AG08395 (cell line): ENCODE data around the gene ACAP2.

Experiments used
- DNase-seq: peaks from one replicate; pipeline ENCODE4 v3.0.0; 2012; ENCODE audit warnings: mixed read lengths, low spot score

Gene ACAP2

DNA sequence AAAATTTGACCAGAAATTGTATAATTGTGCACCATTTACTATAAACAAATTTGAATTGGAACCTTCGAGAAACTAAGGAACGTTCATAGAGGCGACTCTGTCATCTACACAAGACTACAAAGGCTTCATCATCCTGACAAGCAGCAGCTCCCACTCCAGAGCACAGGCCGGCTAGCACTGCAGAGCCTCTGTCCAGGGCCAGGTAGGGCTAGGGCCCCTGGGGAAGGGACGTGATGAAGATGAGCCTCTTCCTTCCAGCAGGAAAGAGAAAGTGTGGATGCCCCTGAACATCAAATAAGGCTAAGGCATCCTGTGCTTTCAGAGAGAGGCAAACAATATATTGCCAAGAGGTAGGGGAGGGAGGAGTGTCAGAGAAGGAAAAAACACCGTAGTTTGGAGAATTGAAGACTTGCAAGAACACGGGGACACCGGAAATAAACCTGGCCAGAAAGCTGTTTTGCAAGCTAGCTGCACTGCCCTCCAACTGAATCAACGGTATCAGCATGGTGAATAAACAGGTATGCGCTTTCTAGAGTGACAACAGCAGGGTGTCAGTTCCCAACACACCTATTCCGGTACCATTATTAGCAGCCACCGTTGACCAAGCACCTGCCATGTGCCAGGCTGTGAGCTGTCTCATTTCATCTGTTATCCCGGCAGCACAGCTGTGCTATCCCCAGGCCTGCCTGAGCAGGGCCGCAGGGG is 184.2 kb downstream of the ACAP2 start:
- no peak for DNase-seq

DNA sequence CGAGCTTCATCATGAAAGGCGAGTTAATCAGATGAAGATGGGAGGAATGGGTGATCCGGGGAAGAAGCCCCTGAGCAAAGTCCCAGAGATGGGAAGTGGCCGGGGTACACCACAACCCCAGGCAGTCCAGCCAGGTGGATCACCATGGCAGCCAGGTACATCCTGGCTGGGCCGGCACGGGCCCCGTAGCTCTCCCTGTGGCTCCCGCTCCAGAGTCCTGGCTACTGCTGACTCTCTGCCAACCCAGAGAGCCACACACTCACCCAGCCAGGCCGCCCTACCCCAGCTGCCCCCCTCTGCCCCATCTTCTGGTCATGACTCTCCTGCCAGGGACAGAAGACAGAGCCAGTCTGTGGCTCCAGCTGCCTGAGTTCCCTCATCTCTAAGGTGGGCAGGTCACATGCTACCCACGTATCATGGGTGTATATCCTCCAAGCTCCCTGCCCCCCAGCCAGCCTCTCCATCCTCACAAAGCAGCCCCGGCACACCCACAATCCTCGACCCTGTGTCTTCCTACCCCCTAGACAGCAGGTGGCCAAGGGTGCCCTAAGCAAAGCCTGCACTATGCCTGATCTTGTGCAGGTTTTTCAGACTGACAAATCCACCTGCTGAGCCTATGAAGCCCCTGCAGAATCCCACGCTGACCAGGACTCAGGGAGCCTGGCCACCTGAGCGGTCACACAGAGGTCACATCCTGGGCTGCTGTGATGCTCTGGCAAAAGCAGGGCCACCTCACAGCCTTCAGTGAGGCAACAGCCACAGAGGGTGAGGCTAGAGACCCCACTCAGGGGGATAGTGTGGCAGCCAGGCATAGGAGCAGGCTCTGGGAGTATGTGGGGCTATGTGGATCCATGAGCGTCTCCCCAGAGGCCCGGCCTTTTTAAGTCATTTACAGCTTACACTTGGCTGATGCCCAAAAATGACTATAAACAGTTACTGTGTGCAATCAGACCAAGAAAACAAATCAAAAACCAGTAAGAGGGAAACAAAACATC is 185.1 kb downstream of the ACAP2 start:
- no peak for DNase-seq

DNA sequence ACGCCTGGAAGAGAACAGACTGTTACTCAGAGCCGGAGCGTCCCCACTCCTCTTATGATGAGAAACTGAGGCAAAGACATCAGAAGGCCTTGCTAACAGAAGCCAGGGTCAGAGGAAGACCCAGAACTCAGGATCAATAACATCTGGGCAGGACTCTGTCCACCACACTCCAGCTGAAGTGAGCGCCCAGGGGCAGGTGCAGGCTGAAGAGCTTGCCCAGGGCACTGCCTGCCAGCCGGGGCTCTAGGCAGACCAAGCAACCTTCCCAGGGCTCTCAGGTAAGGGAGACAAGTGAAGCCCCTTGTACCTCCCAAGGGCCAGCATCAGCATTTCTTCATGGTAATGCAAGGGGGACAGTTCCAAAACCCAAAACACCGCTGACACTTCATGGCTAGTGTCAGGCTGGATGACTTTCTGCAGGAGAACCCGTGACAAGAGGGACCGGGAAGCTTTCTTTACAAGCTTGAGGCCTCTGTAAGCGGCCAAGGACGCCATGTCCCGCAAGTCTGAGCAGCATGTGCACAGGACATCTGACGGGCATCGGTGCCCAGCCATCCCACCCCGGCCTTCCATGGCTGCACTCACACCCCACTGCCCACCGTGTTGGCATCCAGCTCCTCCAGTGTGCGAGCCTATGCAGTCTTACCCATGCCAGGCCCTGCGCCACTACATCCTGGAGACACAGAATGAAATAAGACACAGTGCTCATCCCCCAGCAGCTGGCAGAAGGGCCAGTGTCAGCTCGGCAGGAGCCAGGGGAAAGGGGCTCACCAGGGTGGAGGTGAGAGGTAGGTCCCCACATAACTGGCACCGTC is 186.0 kb downstream of the ACAP2 start:
- no peak for DNase-seq

DNA sequence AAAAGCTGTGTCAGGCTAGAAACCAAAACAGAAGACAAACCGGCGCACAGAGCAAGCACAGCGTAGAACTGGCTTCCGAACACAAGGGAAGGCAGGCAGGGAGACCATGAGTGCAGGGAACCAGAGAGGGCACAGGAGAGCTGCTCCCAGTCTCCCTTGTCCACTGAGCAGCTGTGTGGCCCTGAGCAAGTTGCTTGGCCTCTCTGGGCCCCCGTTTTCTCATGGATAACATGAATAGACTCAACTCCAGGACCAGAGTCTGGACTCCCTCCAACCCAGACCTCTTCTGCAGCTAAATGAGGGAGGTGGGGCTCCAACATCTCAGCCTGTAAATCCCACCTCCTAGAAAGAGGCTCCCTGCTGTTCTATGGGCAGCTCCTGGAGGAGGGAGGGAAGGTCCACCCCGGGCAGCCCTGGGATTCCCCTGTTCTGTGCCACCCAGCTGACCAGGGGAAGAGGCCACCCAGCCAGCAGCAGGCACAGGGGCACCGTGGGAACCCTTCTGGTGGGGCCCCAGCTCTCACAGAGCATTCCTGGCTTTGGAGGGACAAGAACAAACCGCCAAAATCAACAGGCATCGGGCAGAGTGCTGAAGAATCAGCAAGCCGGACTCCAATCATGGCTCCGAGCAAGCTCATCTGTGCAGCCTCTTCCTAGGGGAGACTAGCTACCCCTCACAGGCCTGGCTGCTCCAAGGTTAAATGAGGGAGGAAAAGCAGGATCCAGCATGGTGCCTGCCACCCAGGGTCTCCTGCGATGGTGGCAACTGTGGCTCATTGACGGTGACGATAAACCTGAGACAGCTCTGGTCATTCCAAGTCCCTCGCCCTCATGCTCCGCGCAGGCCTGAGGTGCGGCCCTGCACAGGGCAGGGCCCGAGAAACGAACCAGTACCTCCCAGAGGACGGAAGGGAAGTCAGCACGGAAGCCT is 187.0 kb downstream of the ACAP2 start:
- DNase-seq, result no peak

DNA sequence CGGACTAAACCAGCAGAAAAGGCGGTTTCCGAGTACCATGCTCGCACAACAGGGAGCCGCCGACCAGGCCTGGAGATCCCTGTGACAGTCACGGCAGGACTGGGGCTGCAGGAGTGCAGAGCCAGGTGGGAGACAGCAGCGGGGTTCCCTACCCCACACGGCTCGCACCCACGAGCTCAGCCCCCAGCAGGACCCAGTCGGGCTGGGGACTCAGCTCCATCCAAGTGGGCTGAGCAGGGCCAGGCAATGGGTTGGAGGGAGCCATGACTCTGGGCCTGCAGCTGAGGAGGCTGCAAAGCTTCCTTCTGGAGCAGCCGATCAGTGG is 187.7 kb downstream of the ACAP2 start:
- no peak for DNase-seq

DNA sequence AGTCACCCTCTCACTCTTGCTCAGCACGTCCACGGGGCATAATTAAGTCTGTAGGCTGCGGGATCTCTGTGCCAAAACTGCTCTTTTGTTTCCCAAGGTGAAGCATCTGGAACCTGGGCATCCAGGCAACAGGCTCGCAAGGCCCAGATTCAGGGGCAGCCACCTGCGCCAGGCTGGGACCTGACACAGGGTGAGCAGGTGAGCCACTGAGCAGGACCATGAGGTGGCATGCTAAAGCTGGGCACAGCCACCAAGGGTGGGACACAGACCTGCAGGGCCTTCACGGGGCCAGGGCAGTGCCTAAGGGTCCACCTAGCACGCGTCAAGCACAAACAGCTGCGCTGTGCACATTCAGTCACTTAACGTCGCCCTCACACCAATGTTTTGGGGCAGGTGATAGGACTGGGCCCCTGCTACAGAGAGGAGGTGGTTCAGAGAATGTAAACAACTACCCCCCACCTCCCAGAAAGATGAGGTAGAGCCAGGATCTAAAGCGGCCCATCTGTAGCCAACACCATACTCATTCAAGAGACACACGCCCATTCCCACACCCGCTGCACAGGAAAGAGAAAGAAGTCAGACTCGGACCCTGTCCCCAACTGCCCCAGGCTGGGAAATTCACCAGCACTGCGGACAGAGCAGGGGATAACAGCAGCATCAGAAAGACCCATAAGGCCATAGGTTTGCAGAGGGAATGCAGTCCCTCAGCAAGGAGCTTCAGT is 188.2 kb downstream of the ACAP2 start:
- DNase-seq, result no peak

DNA sequence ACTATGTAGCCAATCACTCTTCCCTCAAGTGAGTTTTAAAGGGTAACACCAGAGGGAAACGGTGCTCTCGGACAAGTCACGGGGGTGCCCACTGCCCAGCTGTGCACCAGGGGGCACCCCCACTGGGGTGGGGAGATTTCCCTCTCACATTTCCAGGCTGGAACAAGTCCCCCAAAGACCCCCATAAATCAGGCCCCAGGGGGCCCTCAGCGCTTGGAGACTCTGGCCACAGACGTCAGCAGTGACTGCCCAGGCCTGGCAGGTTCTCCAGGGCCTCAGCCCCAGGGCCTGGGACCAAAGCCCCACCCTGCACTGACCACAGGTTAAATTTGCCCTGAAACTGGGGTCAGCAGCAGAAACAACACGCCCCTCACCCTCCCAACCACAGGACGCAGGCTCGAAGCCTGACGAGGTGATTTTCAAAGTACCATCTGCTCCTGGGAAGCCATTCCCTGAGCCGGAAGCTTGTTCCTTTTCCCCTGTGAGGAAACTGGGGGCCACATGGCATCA is 188.8 kb downstream of the ACAP2 start:
- no peak for DNase-seq

DNA sequence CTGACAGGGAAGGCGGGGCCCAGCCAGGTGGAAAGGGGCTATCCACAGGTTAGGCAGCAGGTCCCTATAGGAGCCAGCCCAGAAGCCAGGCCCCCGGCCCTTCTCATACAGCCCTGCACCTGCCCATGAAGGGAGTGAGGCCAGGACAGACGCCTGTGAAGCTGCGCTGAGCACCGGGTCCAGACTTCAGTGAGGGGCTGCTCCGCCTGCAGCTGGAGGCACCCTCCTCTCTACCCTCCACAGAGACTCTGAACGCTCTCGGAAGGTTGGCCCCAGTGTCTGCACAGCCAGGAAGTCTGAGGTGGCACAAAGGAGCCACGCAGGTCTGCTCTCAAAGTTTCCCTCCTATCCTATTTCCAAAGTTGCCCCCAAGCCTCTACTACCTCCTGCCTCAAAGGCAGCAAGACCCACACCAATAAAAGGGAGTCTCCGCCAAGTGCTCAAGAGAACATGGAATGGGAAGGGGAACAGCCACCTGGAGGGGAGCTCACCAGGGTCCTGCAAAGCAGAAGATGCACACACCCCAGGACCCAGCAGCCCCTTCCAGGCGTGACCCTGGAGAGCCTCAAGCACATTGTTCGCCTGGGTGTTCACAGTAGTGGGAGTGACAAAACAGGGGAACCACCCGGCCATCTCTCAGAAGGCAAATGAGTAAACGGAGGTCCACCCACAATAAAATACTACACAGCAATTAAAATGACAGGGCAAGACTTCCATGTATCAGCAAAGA is 191.3 kb downstream of the ACAP2 start:
- DNase-seq, result no peak

DNA sequence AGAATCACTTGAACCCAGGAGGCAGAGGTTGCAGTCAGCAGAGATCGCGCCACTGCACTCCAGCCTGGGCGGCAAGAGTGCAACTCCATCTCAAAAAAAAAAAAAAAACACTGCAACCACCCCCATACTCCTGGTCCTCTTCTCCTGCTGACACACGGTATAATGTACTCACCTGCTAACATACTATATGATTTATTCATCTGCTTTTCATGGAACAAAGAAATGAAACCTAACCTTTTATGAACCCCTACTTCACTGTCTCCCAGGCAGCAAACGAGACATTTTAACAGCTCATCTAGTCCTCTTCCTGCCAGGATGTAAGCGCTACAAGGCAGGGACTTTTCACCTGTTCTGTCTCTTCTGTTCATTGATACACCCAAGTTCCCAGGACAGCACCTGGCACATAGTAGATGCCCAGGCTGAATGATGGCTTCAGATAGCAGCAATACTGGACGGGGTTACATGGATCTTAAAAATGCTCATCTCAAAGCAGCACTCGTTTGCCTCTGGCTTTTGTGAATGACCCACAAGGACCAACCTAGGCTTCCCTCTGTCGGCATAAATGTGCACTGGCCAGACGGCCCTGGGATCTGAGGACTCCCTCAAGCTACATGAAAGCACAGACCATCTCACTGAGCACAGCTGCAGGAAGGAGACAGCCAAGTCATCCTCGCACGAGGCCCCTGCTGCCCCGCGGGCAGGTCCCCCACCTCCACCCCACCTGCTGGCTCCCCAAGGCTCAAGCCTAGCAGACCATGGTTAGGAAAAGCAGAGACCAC is 192.2 kb downstream of the ACAP2 start:
- peak; percentile 45 for DNase-seq

DNA sequence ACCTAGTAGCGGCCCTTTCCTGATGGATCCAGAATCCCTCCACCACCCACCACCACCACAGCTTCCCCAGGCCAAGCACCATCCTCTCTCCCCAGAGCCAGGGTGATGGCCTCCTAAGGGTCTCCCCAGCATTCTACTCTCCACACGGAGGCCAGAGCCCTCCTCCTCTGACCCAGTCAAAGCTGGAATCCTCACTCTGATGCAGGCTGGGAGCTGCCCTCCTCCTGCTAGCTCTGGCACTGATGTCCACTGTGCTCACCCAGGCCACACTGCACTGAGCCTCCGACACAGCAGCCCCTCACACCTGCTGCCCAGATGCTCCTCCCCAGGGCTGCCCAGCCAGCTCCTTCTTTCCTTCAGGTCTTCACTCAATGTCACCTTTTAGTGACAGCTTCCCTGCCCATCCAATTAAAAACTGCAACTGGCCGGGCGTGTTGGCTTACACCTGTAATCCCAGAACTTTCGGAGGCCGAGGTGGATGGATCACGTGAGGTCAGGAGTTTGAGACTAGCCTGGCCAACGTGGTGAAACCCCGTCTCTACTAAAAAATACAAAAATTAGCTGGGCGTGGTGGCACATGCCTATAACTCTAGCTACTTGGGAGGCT is 192.9 kb downstream of the ACAP2 start:
- no peak for DNase-seq

DNA sequence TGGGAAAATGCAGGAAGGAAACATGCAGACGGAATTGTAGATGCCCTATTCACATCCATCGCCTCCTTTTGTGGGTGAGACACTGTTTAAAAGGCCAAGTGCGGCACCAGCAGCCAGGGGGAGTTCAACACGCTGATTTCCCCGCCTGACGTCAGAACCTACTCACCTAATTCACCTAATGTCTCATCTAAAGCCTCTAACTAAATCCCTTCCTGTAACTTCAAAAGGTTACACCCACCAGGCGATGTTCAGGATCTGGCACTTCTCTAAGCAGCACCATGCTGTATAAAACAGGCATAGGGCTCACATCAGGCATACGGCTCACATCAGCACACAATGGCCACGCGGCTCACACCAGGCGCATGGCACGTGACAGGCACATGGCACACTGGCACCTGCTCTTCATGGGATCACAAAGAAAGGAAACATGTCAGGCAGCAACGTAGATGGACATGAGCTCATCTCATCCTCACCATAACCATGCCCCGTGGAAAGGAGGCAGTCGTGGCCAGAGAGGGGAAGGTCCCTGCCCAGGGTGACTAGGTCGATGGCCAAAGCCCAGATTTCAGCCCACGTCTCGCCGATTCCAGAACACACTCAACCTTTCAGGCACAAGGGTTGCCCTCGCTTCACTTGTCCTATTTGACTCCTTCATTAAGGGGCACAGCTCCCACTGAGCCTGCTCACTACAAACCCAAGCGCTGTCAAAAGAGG is 193.6 kb downstream of the ACAP2 start:
- no peak for DNase-seq

DNA sequence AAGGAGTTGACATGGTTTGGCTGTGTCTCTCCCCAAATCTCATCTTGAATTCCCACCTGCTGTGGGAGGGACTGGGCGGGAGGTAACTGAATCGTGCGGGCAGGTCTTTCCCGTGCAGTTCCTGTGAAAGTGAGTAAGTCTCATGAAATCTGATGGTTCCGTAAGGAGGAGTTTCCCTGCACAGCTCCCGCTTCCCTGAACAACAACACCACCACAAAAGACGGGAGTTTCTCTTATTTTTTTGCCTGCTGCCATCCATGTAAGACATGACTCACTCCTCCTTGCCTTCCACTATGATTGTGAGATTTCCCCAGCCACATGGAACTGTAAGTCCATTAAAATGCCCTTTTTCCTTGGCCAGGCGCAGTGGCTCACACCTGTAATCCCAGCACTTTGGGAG is 194.5 kb downstream of the ACAP2 start:
- no peak for DNase-seq

DNA sequence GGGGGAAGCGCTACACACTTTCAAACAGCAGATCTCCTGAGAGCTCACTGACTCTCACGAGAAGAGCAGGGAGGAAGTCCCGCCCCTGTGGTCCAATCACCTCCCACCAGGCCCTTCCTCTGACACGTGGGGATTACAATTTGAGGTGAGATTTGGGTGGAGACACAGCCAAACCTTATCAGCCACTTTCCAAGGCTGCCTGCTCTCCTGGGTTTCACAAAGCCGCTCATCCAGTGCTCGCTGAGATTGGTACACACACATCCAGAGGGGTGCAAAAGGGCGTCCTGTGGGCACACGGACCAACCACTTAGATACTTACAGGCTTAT is 195.0 kb downstream of the ACAP2 start:
- no peak for DNase-seq

DNA sequence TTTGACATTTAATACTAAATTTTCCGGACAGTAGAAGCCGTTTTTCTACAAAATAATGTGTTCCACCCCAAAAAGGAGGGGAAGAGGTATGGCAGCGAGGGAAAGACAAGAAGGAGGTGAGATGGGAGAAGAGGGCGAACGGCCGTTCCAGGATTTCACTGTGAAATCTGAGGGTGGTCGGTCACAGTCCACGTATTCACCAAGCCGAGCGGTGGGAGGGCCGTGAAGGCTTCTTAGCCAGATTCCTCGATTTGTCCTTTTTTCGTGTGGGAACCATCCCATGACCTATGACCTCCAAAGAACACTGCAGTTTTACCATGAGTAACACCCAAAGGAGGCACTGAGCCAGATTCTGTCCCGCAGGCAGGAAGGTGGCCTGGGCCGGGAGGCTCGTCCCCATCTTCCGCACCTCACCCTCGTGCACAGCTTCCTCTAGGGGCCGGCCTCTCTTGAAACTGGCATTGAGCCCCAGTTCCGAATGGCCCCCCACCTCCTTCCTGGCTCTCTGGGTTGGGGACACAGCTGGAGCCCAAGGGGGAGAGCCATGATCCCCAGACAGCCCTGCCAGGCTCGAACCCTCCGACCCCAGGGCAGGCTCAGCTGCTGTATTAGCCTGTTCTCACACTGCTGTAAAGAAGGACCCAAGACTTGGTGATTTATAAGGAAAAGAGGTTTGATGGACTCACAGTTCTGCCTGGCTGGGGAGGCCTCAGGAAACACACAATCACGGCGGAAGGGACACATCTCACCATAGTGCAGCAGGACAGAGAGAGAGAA is 195.5 kb downstream of the ACAP2 start:
- no peak for DNase-seq

DNA sequence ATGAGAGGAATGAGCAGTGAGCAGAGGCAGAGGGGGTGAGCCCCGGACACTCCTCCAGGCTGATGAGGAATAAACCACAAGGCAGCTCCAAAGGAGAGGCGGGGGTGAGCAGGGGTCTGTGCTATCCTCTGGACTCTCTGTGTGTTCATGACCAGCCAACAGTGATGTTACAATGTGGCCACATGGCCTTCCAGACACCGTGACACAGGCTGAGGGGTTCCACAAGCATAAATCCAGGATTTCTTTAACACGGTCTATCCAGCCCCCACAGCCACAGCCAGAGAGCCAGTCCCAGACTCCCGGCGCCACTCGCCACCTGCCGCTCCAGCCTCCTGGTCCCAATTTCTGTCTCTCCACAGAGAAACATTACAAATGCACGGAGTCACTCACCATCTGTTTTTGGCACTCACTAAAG is 196.2 kb downstream of the ACAP2 start:
- no peak for DNase-seq

DNA sequence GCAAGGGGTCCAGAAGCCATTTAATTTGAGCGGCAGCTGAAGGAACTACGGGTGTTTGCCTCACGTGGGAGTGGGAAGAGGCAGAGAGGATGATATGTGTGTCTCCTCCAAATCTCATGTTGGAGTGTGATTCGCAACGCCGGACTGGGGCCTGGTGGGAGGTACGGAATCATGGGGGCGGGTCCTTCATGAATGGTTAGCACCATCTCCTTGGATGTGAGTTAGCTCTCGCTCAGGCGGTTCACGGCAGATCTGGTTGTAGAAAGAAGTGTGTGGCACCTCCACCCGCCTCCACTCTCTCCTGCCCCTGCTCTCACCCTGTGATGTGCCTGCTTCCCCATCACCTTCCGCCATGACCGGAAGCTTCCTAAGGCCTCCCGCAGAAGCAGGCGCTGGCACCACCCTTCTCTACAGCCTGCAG is 197.3 kb downstream of the ACAP2 start:
- no peak for DNase-seq
